Neural progenitor cell (in vitro differentiated cells): ENCODE results near the gene REL. TPM values are rescaled to one million over a fixed set of nuclear protein-coding genes. Genes with fewer than 3 reads are reported as not detected.

Experiments used
- DNase-seq: peaks from one replicate; pipeline ENCODE4 v3.0.0-alpha.2; 2016; ENCODE audit warnings: low spot score
- H2AFZ ChIP-seq: fragments of 200-600 bp; sonication (generic); replicated peaks from 2 replicates; pipeline ENCODE4 v1.6.1; 2016; ENCODE audit warnings: antibody characterized with exemption
- H3F3A ChIP-seq: fragments of 200-600 bp; sonication (generic); 2 replicates; pipeline ENCODE4 v1.6.1; 2016; ENCODE audit warnings: antibody characterized with exemption, low read depth
- H3K27ac ChIP-seq: fragments of 200-600 bp; sonication (generic); 2 replicates; pipeline ENCODE4 v1.5.1; 2016; ENCODE audit warnings: mild to moderate bottlenecking
- H3K27me3 ChIP-seq: fragments of 200-600 bp; sonication (generic); 2 replicates; pipeline ENCODE4 v1.6.1; 2016; ENCODE audit warnings: mild to moderate bottlenecking, moderate library complexity
- H3K36me3 ChIP-seq: fragments of 200-600 bp; sonication (generic); 2 replicates; pipeline ENCODE4 v1.5.1; 2016
- H3K4me1 ChIP-seq: fragments of 200-600 bp; sonication (generic); 2 replicates; pipeline ENCODE4 v1.6.1; 2016; ENCODE audit warnings: mixed run types
- H3K4me2 ChIP-seq: fragments of 200-600 bp; sonication (generic); 2 replicates; pipeline ENCODE4 v1.6.1; 2016
- H3K4me3 ChIP-seq: fragments of 200-600 bp; sonication (generic); 2 replicates; pipeline ENCODE4 v1.5.1; 2016
- H3K79me2 ChIP-seq: fragments of 200-600 bp; sonication (generic); 2 replicates; pipeline ENCODE4 v1.6.1; 2016; ENCODE audit warnings: low read depth
- H3K9ac ChIP-seq: fragments of 200-600 bp; sonication (generic); 2 replicates; pipeline ENCODE4 v1.6.1; 2016
- H3K9me3 ChIP-seq: fragments of 200-600 bp; sonication (generic); 2 replicates; pipeline ENCODE4 v1.5.1; 2016; ENCODE audit warnings: low read depth
- H4K20me1 ChIP-seq: fragments of 200-600 bp; sonication (generic); 2 replicates; pipeline ENCODE4 v1.6.1; 2016; ENCODE audit warnings: low read depth
- H3K27ac Mint-ChIP-seq: 3 replicates; pipeline ENCODE4 v1.8.0; 2021; ENCODE audit warnings: mixed read lengths
- H3K27me3 Mint-ChIP-seq: 2 replicates; pipeline ENCODE4 v1.8.0; 2022; ENCODE audit warnings: low read depth, mild to moderate bottlenecking, inconsistent platforms, moderate library complexity, mixed read lengths; ENCODE audit not compliant: insufficient read depth
- H3K36me3 Mint-ChIP-seq: 3 replicates; pipeline ENCODE4 v1.8.0; 2021; ENCODE audit warnings: mixed read lengths
- H3K4me1 Mint-ChIP-seq: 3 replicates; pipeline ENCODE4 v1.8.0; 2021; ENCODE audit warnings: mixed read lengths
- H3K4me3 Mint-ChIP-seq: 3 replicates; pipeline ENCODE4 v1.8.0; 2021; ENCODE audit warnings: mild to moderate bottlenecking, moderate library complexity, mixed read lengths
- H3K9me3 Mint-ChIP-seq: 3 replicates; pipeline ENCODE4 v1.8.0; 2020; ENCODE audit warnings: mixed read lengths
- CTCF ChIP-seq: fragments of 200-600 bp; sonication (generic); IDR thresholded peaks from 2 replicates; pipeline ENCODE4 v1.5.1; 2017; ENCODE audit warnings: antibody characterized with exemption, mild to moderate bottlenecking
- EZH2 ChIP-seq: fragments of 200-600 bp; sonication (generic); IDR thresholded peaks from 2 replicates; pipeline ENCODE4 v1.6.1; 2017; ENCODE audit warnings: antibody characterized with exemption, mild to moderate bottlenecking, moderate library complexity
- EZH2phosphoT487 ChIP-seq: fragments of 200-600 bp; sonication (generic); IDR thresholded peaks from 2 replicates; pipeline ENCODE4 v1.6.1; 2017; ENCODE audit warnings: antibody characterized with exemption
- total RNA-seq: library from RNA; depleted of rRNA; stranded (reverse); fragments of >200 nt; gene quantifications from 2 replicates; pipeline ENCODE4 v1.2.3, GENCODE V29; 2015; ENCODE audit warnings: low replicate concordance

The REL gene
- total RNA-seq, 1 donor from 2014 or later: 12.0 TPM

DNA sequence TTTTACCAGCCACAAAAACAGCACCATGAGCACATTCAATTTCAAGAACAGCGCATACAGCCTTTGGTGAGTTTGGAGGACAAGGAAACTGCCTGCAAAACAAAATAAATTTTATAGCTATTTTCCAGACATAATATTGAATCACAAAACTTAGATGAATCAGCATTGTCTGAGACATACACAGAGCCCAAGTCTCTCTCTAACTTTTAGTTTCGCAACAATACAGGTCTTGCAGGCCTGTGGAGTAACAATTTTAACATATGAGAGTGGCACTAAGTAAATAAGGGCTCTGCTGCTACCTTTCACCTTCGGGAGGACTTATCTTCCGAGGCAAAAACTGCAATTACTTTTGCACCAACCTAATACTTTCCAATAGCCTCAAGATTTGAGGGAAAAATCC is 80.1 kb downstream of the REL start:
- no peaks in the 10 kb centered on the region for H3K36me3 ChIP-seq
- no peaks in the 10 kb centered on the region for H3K27me3 Mint-ChIP-seq
- H3K4me3 Mint-ChIP-seq: no peak overlapping the region
- TF ChIP-seq EZH2phosphoT487: no peak
- H3K4me1 ChIP-seq: no peaks in the 10 kb centered on the region
- no peaks in the 10 kb centered on the region for H3K4me1 Mint-ChIP-seq
- no peak for DNase-seq
- no peak overlapping the region for H3K9ac ChIP-seq
- no peaks in the 10 kb centered on the region for H3K27me3 ChIP-seq
- no peaks in the 10 kb centered on the region for H4K20me1 ChIP-seq
- H3K79me2 ChIP-seq: no peaks in the 10 kb centered on the region
- no peaks in the 10 kb centered on the region for H3K9me3 ChIP-seq
- peaks cover 2% of the 10 kb centered on the region for H3K36me3 Mint-ChIP-seq
- no peak overlapping the region for H3K27ac ChIP-seq
- no peaks in the 10 kb centered on the region for H3K9me3 Mint-ChIP-seq
- no peaks in the 10 kb centered on the region for H3F3A ChIP-seq
- no peak overlapping the region for H3K4me3 ChIP-seq
- no peak overlapping the region for H2AFZ ChIP-seq
- H3K27ac Mint-ChIP-seq: no peak overlapping the region
- H3K4me2 ChIP-seq: no peak overlapping the region

- H3K4me3 Mint-ChIP-seq: no peak overlapping the region
- Histone ChIP-seq H3F3A (no peaks in the 10 kb centered on the region), H3K9me3 (no peaks in the 10 kb centered on the region), H3K4me1 (no peaks in the 10 kb centered on the region), H3K27me3 (no peaks in the 10 kb centered on the region), H3K4me3 (no peak overlapping the region), H2AFZ (no peak overlapping the region), H4K20me1 (no peaks in the 10 kb centered on the region), H3K36me3 (no peaks in the 10 kb centered on the region), H3K79me2 (no peaks in the 10 kb centered on the region), H3K27ac (no peak overlapping the region), H3K9ac (no peak overlapping the region), H3K4me2 (no peak overlapping the region)
- no peaks in the 10 kb centered on the region for H3K4me1 Mint-ChIP-seq
- no peaks in the 10 kb centered on the region for H3K27me3 Mint-ChIP-seq
- no peaks in the 10 kb centered on the region for H3K9me3 Mint-ChIP-seq
- no peak for TF ChIP-seq EZH2
- no peak for TF ChIP-seq EZH2phosphoT487
- TF ChIP-seq CTCF: no peak
- H3K36me3 Mint-ChIP-seq: peaks cover 2% of the 10 kb centered on the region
- DNase-seq: no peak
- no peak overlapping the region for H3K27ac Mint-ChIP-seq
These were observed 81.2 kb downstream of the REL start for GRCh38 chr2:60962528-60962927.

GRCh38 chr2:60963190-60963589 is 81.8 kb downstream of the REL start:
- no peaks in the 10 kb centered on the region for H3K4me1 Mint-ChIP-seq
- H4K20me1 ChIP-seq: no peaks in the 10 kb centered on the region
- no peak overlapping the region for H2AFZ ChIP-seq
- TF ChIP-seq EZH2: no peak
- no peak for TF ChIP-seq CTCF
- TF ChIP-seq EZH2phosphoT487: no peak
- H3K4me2 ChIP-seq: no peak overlapping the region
- H3K9me3 Mint-ChIP-seq: no peaks in the 10 kb centered on the region
- H3K79me2 ChIP-seq: no peaks in the 10 kb centered on the region
- no peaks in the 10 kb centered on the region for H3K36me3 ChIP-seq
- no peak overlapping the region for H3K9ac ChIP-seq
- no peaks in the 10 kb centered on the region for H3K27me3 ChIP-seq
- H3K4me3 Mint-ChIP-seq: no peak overlapping the region
- no peak overlapping the region for H3K27ac ChIP-seq
- no peaks in the 10 kb centered on the region for H3F3A ChIP-seq
- H3K27ac Mint-ChIP-seq: no peak overlapping the region
- DNase-seq: no peak
- H3K36me3 Mint-ChIP-seq: peaks cover 2% of the 10 kb centered on the region
- no peaks in the 10 kb centered on the region for H3K9me3 ChIP-seq
- H3K4me3 ChIP-seq: no peak overlapping the region
- no peaks in the 10 kb centered on the region for H3K27me3 Mint-ChIP-seq
- H3K4me1 ChIP-seq: no peaks in the 10 kb centered on the region

DNA sequence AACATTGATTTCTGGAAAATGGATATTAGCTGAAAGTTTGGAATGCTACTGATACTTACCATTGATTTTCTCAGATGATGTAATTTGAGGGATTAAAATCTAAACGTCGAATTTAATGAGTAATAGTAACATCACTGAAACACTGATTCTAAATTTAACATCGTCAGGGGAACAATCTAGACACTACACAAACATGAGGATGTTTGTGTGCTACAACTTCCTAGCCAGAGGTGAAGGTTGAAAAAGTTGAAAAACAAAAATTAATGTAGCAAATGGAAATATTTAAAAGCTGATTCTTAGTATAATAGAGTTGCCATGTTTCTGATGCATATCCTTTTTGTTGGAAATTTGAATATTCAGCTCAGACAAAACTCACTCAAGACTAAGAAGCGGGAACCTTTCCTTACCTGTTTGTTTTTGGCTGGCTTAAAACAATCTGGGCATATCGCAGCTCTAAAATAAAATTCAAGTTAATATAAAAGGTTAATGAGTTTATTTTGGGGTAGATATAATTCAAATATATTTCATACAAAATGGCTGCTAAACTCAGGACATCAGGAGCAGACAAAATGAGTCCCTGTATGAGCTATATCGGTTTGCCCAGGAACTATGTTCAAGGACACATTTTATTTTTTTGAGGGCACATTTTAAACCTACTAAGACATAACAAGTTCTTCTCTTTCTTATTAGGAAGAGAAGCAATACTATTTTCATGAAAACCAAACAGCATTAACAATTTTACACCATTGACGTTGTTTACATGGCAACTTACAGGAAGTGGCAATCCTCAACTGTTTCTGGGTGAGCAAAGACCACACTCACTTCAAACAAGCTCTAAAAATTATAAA is 83.5 kb downstream of the REL start:
- H3K36me3 ChIP-seq: no peaks in the 10 kb centered on the region
- no peak overlapping the region for H2AFZ ChIP-seq
- no peak overlapping the region for H3K9ac ChIP-seq
- no peak overlapping the region for H3K27ac ChIP-seq
- Mint-ChIP-seq H3K36me3 (no peaks in the 10 kb centered on the region), H3K4me1 (no peaks in the 10 kb centered on the region), H3K9me3 (no peaks in the 10 kb centered on the region), H3K4me3 (no peak overlapping the region), H3K27me3 (no peaks in the 10 kb centered on the region), H3K27ac (no peak overlapping the region)
- H3K27me3 ChIP-seq: no peaks in the 10 kb centered on the region
- DNase-seq: no peak
- H3K4me3 ChIP-seq: no peak overlapping the region
- no peaks in the 10 kb centered on the region for H3K9me3 ChIP-seq
- H3K4me2 ChIP-seq: no peak overlapping the region
- H4K20me1 ChIP-seq: no peaks in the 10 kb centered on the region
- H3K79me2 ChIP-seq: no peaks in the 10 kb centered on the region
- TF ChIP-seq EZH2 (no peak), CTCF (no peak), EZH2phosphoT487 (no peak)
- no peaks in the 10 kb centered on the region for H3K4me1 ChIP-seq
- no peaks in the 10 kb centered on the region for H3F3A ChIP-seq
